ENCODE results near the gene MISP.

MISP gene

DNA sequence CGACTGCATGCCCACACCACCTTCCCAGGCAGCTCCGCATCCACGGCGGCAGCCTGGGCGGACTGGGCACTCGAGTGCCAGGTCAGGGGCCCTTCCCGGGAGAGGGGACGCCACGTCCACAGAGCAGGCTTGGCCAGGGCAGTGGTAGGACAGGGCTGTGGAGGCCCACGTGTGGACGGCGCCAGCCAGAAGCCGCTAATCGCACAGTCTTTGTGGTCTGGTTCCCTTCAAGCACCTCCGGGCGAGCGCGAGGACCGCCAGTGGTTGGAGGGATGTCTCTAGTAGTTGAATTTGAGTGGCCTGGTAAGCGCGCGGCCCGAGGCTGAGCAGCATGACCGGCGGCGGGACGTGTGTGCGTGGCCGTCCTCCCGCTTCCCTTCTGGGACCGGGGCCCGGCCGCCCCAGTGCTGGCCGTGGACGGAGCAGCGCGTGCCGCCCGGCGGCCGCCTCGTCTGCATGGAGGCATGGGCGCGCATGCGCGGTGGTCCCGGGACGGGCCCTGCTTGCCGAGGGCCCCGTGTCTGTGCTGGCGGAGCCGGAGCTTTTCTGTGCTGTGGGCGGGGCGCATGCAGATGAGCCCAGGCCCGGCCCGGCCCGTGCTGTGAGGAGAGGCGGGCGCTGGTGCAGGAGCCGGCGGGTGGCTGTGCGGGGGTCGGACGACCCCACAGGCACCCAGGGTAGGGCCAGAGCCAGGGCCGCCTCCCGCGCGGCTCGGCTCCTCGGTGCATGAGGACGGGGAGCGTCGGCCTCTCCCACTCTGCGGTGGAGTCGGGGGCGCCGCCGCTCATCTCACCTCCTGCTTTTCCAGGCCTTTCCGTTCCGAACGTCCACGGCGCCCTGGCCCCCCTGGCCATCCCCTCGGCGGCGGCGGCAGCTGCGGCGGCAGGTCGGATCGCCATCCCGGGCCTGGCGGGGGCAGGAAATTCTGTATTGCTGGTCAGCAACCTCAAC lies 55.0 kb downstream of the MISP start:
- no peak for TF ChIP-seq CTCF (IDR thresholded peaks at IDR 0.05)

GRCh38 chr19:806815-807421 lies 56.0 kb downstream of the MISP start:
- TF ChIP-seq CTCF (IDR thresholded peaks at IDR 0.05), result no peak

GRCh38 chr19:807627-808422 lies 56.9 kb downstream of the MISP start:
- TF ChIP-seq CTCF (IDR thresholded peaks at IDR 0.05), result no peak

- TF ChIP-seq CTCF (IDR thresholded peaks at IDR 0.05), result no peak
These were observed 57.5 kb downstream of the MISP start for GRCh38 chr19:808423-808775.

DNA sequence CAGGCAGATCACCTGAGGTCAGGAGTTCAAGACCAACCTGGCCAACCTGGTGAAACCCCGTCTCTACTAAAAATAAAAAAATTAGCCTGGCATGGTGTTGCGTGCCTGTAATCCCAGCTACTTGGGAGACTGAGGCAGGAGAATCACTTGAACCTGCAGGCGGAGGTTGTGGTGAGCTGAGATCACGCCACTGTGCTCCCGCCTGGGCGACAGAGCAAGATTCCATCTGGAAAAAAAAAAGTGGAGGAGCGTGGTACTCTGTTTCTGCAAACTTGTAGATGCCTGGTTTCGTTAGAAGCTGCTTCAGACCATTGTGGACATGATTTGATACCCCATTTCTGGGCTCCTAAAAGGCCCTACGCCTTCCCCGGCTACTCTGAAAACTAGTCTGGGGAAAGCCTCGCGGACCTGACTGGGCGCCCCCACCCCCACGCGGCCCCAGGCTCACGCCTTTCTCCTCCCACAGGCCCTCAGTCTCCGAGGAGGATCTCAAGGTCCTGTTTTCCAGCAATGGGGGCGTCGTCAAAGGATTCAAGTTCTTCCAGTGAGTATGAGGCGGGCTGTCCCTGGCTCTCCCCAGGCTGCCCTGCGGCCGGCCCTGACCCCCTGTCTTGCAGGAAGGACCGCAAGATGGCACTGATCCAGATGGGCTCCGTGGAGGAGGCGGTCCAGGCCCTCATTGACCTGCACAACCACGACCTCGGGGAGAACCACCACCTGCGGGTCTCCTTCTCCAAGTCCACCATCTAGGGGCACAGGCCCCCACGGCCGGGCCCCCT lies 59.4 kb downstream of the MISP start:
- no peak for TF ChIP-seq CTCF (IDR thresholded peaks at IDR 0.05)

DNA sequence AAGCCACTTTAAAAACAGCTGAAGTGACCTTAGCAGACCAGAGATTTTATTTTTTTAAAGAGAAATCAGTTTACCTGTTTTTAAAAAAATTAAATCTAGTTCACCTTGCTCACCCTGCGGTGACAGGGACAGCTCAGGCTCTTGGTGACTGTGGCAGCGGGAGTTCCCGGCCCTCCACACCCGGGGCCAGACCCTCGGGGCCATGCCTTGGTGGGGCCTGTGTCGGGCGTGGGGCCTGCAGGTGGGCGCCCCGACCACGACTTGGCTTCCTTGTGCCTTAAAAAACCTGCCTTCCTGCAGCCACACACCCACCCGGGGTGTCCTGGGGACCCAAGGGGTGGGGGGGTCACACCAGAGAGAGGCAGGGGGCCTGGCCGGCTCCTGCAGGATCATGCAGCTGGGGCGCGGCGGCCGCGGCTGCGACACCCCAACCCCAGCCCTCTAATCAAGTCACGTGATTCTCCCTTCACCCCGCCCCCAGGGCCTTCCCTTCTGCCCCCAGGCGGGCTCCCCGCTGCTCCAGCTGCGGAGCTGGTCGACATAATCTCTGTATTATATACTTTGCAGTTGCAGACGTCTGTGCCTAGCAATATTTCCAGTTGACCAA lies 60.1 kb downstream of the MISP start:
- no peak for TF ChIP-seq CTCF (IDR thresholded peaks at IDR 0.05)
